ENCODE data around the gene TEAD2. TPM values are rescaled to one million over a fixed set of nuclear protein-coding genes. Genes with fewer than 3 reads are reported as not detected.

Gene TEAD2
- total RNA-seq, 1 donor from 2014 or later, result 168 TPM

DNA sequence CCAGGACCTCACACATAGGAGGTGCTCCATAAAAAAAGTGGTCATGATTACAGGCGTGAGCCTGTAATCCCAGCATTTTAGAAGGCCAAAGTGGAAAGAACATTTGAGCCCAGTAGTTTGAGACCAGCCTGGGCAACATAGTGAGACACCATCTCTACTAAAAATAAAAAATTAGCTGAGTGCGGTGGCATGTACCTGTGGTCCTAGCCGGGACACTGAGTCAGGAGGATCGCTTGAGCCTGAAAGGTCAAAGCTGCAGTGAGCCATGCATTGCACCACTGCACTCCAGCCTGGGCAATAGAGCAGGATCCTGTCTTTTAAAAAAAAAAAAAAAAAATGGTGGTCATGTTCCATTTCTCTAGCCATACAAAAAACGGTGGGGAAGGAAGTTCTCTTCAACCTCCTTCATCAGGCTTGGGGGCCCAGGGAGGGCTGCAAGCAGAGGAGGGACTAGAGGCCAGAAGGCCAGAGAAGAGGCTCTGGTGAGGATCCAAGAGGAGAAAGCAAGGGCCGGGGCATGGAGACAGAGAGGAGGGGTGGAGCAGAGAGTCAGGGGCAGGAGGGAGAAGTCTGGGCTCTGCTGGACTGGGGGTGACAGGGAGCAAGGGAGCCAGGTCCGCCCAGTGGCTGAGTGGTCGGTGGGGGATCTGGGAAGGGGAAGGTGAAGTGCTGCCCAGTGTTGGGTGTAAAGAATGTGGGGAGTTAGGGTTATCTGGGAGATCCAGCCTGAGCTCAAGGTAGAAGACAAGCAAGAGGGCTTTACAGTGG is 34.7 kb upstream of the TEAD2 start:
- H3K27ac Mint-ChIP-seq, result no peak overlapping the region
- TF ChIP-seq, protein P1, sequence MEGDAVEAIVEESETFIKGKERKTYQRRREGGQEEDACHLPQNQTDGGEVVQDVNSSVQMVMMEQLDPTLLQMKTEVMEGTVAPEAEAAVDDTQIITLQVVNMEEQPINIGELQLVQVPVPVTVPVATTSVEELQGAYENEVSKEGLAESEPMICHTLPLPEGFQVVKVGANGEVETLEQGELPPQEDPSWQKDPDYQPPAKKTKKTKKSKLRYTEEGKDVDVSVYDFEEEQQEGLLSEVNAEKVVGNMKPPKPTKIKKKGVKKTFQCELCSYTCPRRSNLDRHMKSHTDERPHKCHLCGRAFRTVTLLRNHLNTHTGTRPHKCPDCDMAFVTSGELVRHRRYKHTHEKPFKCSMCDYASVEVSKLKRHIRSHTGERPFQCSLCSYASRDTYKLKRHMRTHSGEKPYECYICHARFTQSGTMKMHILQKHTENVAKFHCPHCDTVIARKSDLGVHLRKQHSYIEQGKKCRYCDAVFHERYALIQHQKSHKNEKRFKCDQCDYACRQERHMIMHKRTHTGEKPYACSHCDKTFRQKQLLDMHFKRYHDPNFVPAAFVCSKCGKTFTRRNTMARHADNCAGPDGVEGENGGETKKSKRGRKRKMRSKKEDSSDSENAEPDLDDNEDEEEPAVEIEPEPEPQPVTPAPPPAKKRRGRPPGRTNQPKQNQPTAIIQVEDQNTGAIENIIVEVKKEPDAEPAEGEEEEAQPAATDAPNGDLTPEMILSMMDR (IDR thresholded peaks at IDR 0.05; ENCODE audit: unreplicated experiment), result no peak
- no peak overlapping the region for H3K4me3 Mint-ChIP-seq
- no peaks in the 10 kb centered on the region for H3K9me3 Mint-ChIP-seq
- no peaks in the 10 kb centered on the region for H3K36me3 Mint-ChIP-seq
- peaks cover 13% of the 10 kb centered on the region for H3K27me3 Mint-ChIP-seq (ENCODE audit: low read depth)
- DNase-seq (ENCODE audit: low spot score in 2 of 2, unreplicated experiment in 2 of 2), result no peak
- H3K4me1 Mint-ChIP-seq, result peaks cover 10% of the 10 kb centered on the region

DNA sequence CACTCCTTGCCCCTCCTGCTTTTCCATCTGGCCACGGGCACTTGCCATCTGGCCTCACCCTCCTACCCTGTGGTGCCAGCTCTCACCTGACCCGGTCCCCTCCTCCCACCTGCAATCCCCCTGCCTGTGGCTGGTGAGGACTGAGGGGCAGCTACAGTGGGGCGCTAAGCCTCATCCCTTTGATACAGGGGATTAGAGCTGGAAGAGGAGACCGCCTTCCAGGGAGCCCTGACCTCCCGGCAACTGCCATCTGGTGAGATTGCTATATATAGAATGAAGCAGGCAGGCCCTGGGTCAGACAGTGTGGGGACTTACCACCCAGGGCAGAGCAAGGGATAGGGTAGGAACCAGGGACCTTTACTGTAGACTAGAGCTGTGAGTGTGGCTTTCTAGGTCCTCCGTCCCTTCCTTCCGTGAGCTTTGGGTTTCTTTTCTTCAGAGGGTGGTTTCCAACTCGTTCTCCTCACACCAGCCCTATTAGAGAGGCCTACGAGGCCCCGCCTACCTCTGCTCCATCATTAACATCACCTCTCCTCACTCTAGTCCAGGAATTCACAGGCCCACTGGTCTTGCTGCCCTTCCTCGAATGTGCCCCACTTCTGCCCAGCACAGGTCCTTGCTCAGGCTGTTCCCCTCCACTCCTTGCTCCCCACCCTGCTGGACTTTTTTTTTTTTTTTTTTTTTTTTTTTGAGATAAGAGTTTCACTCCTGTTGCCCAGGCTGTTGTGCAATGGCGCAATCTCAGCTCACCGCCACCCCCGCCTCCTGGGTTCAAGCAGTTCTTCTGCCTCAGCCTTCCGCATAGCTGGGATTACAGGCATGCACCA is 33.6 kb upstream of the TEAD2 start:
- H3K4me1 Mint-ChIP-seq, result peaks cover 10% of the 10 kb centered on the region

DNA sequence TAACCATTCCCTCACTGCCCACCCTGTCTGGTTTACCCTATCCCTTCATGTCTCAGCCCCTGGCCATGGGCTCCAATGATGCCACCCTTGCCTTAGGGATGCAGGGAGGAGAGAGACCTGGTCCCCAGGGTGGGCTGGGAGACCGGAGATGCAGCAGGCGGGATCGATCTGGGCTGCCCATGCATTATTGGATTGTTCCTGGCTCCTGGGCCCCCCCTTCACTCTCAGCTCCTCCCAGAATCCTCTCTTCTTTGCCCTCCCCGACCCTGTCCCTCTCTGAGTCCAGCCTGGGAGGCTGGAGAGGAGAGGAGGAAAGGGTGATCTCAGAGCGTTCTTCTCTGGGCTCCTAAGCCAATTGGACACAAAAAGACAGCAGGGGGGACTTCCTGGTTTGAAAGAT is 31.7 kb upstream of the TEAD2 start:
- TF ChIP-seq, protein P1 (IDR thresholded peaks at IDR 0.05; ENCODE audit: unreplicated experiment), result no peak
- H3K36me3 Mint-ChIP-seq, result no peaks in the 10 kb centered on the region
- H3K27ac Mint-ChIP-seq, result no peak overlapping the region
- no peak overlapping the region for H3K4me3 Mint-ChIP-seq
- H3K27me3 Mint-ChIP-seq (ENCODE audit: low read depth), result peaks cover 25% of the 10 kb centered on the region
- DNase-seq (ENCODE audit: low spot score in 2 of 2, unreplicated experiment in 2 of 2), result no peak
- peaks cover 10% of the 10 kb centered on the region for H3K4me1 Mint-ChIP-seq
- H3K9me3 Mint-ChIP-seq, result no peaks in the 10 kb centered on the region

More for the DNA sequence above, 33.6 kb upstream of the TEAD2 start:
- H3K4me3 Mint-ChIP-seq, result no peak overlapping the region
- no peaks in the 10 kb centered on the region for H3K36me3 Mint-ChIP-seq
- H3K27me3 Mint-ChIP-seq (ENCODE audit: low read depth), result peaks cover 19% of the 10 kb centered on the region
- H3K9me3 Mint-ChIP-seq, result no peaks in the 10 kb centered on the region
- TF ChIP-seq, protein P1 (IDR thresholded peaks at IDR 0.05; ENCODE audit: unreplicated experiment), result no peak
- DNase-seq (ENCODE audit: low spot score in 2 of 2, unreplicated experiment in 2 of 2), result no peak
- no peak overlapping the region for H3K27ac Mint-ChIP-seq

DNA sequence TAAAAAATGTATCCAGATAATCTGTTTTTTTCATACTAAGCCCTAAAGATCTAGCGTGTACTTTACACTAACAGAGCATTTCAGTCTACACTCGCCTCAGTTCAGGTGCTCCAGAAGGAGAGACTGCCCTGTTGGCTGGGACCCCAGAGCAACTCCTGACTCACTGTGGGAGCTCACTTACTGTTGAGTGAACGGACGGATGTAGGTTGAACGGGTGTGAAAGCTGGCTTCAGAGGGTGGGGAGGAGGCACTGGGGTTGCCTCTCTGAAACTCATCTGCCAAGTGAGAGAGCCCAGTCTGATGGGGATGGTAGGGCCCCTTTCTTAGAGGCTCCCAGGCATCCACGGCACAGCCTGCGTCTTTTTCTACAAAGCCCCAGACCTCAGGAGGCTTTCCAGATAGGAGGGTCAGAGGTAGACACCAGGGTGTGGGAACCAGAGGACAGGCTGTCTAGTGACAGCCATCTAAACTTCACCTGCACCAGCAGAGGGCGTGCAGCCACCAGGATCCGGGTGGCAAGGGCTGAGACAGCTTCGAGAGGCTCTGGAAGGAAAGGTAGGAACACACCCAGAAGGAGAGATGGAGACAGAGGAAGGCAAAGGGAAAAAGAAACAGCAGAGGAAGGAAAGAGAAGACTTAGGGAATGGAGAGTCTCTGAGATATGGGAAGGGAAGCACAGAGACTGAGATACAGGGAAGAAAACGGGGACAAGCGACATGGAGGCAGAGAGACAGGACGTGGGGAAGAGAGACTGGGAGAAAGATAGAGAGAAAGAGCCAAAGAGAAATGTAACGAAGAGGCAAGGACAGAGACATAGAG is 29.6 kb upstream of the TEAD2 start:
- Mint-ChIP-seq H3K9me3 (no peaks in the 10 kb centered on the region), H3K27ac (no peak overlapping the region), H3K4me1 (no peaks in the 10 kb centered on the region), H3K36me3 (no peaks in the 10 kb centered on the region), H3K27me3 (ENCODE audit: low read depth) (peaks cover 28% of the 10 kb centered on the region), H3K4me3 (no peak overlapping the region)
- TF ChIP-seq, protein P1 (IDR thresholded peaks at IDR 0.05; ENCODE audit: unreplicated experiment), result peak; percentile 74
- peak; percentile 66 to 80 for DNase-seq (ENCODE audit: low spot score in 2 of 2, unreplicated experiment in 2 of 2)

DNA sequence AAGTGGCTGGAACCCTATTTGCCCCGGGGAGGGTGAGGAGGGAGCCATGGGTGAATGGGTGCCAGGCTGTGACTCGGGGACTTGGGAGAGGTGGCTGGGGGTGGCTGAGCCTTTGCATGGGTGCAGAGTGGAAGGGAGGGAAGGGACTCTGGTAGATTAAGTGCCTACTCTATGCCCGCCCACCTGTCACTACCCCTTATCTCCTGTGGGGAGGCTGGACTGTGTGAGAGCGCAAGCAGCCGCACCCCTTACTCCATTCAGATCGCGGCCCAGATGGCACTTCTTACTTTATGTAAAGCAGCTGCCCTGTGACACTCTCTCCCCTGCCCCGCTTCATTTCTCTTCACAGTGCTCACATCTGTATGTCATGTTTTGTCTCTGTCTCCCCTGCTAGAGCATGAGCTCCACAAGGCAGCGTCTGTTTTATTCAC is 28.7 kb upstream of the TEAD2 start:
- H3K27ac Mint-ChIP-seq, result no peak overlapping the region
- H3K27me3 Mint-ChIP-seq (ENCODE audit: low read depth), result peaks cover 28% of the 10 kb centered on the region
- H3K36me3 Mint-ChIP-seq, result no peaks in the 10 kb centered on the region
- no peak for DNase-seq (ENCODE audit: low spot score in 2 of 2, unreplicated experiment in 2 of 2)
- no peak overlapping the region for H3K4me3 Mint-ChIP-seq
- TF ChIP-seq, protein P1 (IDR thresholded peaks at IDR 0.05; ENCODE audit: unreplicated experiment), result no peak
- no peaks in the 10 kb centered on the region for H3K4me1 Mint-ChIP-seq
- no peaks in the 10 kb centered on the region for H3K9me3 Mint-ChIP-seq
